MM.1S (cell line): ENCODE data around the gene SURF6.
"Not testable (repeated sequence)": the region's sequence is repeated elsewhere in the genome, so short reads cannot be mapped to it uniquely, and the experiment has no call there.

Experiments
- DNase-seq: peaks from one replicate; pipeline ENCODE4 v3.0.0-alpha.2; 2015
- H2AFZ ChIP-seq: fragments of 300-600 bp; sonication (generic); 2 replicates; pipeline ENCODE4 v1.6.0; 2016; ENCODE audit warnings: antibody characterized with exemption, low read length
- H3F3A ChIP-seq: fragments of 300-600 bp; sonication (generic); 2 replicates; pipeline ENCODE4 v1.6.1; 2016; ENCODE audit warnings: mild to moderate bottlenecking, antibody characterized with exemption, low read length, moderate library complexity, mixed read lengths; ENCODE audit not compliant: insufficient read depth
- H3K27ac ChIP-seq: fragments of 300-600 bp; sonication (generic); 2 replicates; pipeline ENCODE4 v1.5.1; 2016; ENCODE audit warnings: mild to moderate bottlenecking, low read length
- H3K27me3 ChIP-seq: fragments of 300-600 bp; sonication (generic); replicated peaks from 2 replicates; pipeline ENCODE4 v1.6.0; 2016; ENCODE audit warnings: low read length; ENCODE audit not compliant: insufficient read depth
- H3K36me3 ChIP-seq: fragments of 300-600 bp; sonication (generic); replicated peaks from 2 replicates; pipeline ENCODE4 v1.6.1; 2016; ENCODE audit warnings: mild to moderate bottlenecking, low read length, mixed read lengths; ENCODE audit not compliant: insufficient read depth
- H3K4me1 ChIP-seq: fragments of 300-600 bp; sonication (generic); 2 replicates; pipeline ENCODE4 v1.6.1; 2016; ENCODE audit warnings: low read length, mixed read lengths
- H3K4me2 ChIP-seq: fragments of 300-600 bp; sonication (generic); 2 replicates; pipeline ENCODE4 v1.6.0; 2016; ENCODE audit warnings: low read depth, low read length
- H3K4me3 ChIP-seq: fragments of 300-600 bp; sonication (generic); 2 replicates; pipeline ENCODE4 v1.5.1; 2016; ENCODE audit warnings: low read length, mixed read lengths
- H3K79me2 ChIP-seq: fragments of 300-600 bp; sonication (generic); 2 replicates; pipeline ENCODE4 v1.6.1; 2016; ENCODE audit warnings: mixed run types, low read length, mixed read lengths
- H3K9ac ChIP-seq: fragments of 300-600 bp; sonication (generic); 2 replicates; pipeline ENCODE4 v1.6.1; 2016; ENCODE audit warnings: low read length, mixed read lengths
- H3K9me2 ChIP-seq: fragments of 300-600 bp; sonication (generic); replicated peaks from 2 replicates; pipeline ENCODE4 v1.6.1; 2016; ENCODE audit warnings: mild to moderate bottlenecking, low read length, mixed read lengths; ENCODE audit not compliant: insufficient read depth
- H3K9me3 ChIP-seq: fragments of 300-600 bp; sonication (generic); replicated peaks from 2 replicates; pipeline ENCODE4 v1.6.1; 2016; ENCODE audit warnings: mild to moderate bottlenecking, low read length, mixed read lengths; ENCODE audit not compliant: insufficient read depth
- H4K20me1 ChIP-seq: fragments of 300-600 bp; sonication (generic); 2 replicates; pipeline ENCODE4 v1.6.1; 2016; ENCODE audit warnings: mild to moderate bottlenecking, low read length, moderate library complexity, mixed read lengths; ENCODE audit not compliant: insufficient read depth
- EZH2 ChIP-seq: fragments of 300-600 bp; sonication (generic); optimal IDR thresholded peaks from 2 replicates; pipeline ENCODE3; 2017; ENCODE audit warnings: low read depth, mild to moderate bottlenecking, antibody characterized with exemption, low read length, mixed read lengths
- EZH2phosphoT487 ChIP-seq: fragments of 300-600 bp; sonication (generic); IDR thresholded peaks from 2 replicates; pipeline ENCODE4 v1.6.1; 2018; ENCODE audit warnings: antibody characterized with exemption, low read length
- TF ChIP-seq, protein P1 (sequence below): fragments of 300-600 bp; sonication (generic); IDR thresholded peaks from 2 replicates; pipeline ENCODE4 v1.5.1; 2016; ENCODE audit warnings: antibody characterized with exemption, low read length, mixed read lengths

The SURF6 gene

GRCh38 chr9:133286523-133286922 is 49.5 kb downstream of the SURF6 start:
- TF ChIP-seq EZH2phosphoT487 (no peak), EZH2 (no peak)
- TF ChIP-seq, protein P1, sequence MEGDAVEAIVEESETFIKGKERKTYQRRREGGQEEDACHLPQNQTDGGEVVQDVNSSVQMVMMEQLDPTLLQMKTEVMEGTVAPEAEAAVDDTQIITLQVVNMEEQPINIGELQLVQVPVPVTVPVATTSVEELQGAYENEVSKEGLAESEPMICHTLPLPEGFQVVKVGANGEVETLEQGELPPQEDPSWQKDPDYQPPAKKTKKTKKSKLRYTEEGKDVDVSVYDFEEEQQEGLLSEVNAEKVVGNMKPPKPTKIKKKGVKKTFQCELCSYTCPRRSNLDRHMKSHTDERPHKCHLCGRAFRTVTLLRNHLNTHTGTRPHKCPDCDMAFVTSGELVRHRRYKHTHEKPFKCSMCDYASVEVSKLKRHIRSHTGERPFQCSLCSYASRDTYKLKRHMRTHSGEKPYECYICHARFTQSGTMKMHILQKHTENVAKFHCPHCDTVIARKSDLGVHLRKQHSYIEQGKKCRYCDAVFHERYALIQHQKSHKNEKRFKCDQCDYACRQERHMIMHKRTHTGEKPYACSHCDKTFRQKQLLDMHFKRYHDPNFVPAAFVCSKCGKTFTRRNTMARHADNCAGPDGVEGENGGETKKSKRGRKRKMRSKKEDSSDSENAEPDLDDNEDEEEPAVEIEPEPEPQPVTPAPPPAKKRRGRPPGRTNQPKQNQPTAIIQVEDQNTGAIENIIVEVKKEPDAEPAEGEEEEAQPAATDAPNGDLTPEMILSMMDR = no peak
- Histone ChIP-seq H3K27ac (no peak overlapping the region), H3K4me2 (no peak overlapping the region), H3F3A (no peaks in the 10 kb centered on the region), H3K27me3 (peaks cover 96% of the 10 kb centered on the region), H3K36me3 (no peaks in the 10 kb centered on the region), H4K20me1 (no peaks in the 10 kb centered on the region), H3K9me2 (no peaks in the 10 kb centered on the region), H3K79me2 (no peaks in the 10 kb centered on the region), H3K4me3 (no peak overlapping the region), H2AFZ (no peak overlapping the region), H3K9ac (no peak overlapping the region), H3K9me3 (no peaks in the 10 kb centered on the region; the same call in 1 of the 2 replicates), H3K4me1 (no peaks in the 10 kb centered on the region)
- no peak for DNase-seq

DNA sequence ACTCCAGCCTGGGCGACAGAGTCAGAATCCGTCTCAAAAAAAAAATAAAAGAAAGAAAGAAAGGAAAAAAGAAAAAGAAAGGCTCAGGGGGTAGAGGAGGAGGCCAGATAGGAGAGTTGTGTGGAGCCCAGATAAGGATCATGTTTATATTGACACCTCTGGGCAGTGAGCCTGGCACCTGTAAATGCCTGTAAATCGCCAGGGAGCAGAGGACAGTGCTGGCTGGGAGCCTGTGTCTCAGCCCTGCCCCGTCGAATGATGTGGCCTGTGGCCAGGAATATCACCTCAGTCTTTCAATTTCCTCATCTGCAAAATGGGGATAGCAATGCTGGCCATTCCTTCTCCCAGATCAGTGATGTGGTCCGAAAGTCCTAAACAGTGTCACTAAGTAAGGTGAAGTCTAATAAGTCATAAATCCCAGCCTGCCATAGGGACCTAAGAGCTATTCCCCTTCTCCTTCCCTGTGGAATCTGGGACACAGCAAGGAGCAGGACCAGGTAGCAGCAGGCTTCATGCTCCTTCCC is 50.7 kb downstream of the SURF6 start:
- no peaks in the 10 kb centered on the region; the same call in 1 of the 2 replicates for H3K9me3 ChIP-seq
- TF ChIP-seq EZH2phosphoT487 = no peak
- TF ChIP-seq, protein P1 = no peak
- no peak for TF ChIP-seq EZH2

GRCh38 chr9:133284362-133284761 is 51.6 kb downstream of the SURF6 start:
- H3K79me2 ChIP-seq = no peaks in the 10 kb centered on the region
- no peaks in the 10 kb centered on the region for H3K4me1 ChIP-seq
- no peak overlapping the region for H3K4me2 ChIP-seq
- H3F3A ChIP-seq = no peaks in the 10 kb centered on the region
- H3K9me2 ChIP-seq = no peaks in the 10 kb centered on the region
- H3K36me3 ChIP-seq = no peaks in the 10 kb centered on the region
- no peak overlapping the region for H3K9ac ChIP-seq
- H4K20me1 ChIP-seq = no peaks in the 10 kb centered on the region
- no peak overlapping the region for H2AFZ ChIP-seq
- H3K4me3 ChIP-seq = no peak overlapping the region
- no peaks in the 10 kb centered on the region for H3K9me3 ChIP-seq
- peaks cover 96% of the 10 kb centered on the region for H3K27me3 ChIP-seq
- H3K27ac ChIP-seq = no peak overlapping the region
- TF ChIP-seq EZH2phosphoT487 (no peak), EZH2 (no peak)
- TF ChIP-seq, protein P1 = no peak
- no peak for DNase-seq

More for the DNA sequence above, 50.7 kb downstream of the SURF6 start:
- no peak overlapping the region for H3K27ac ChIP-seq
- H4K20me1 ChIP-seq = no peaks in the 10 kb centered on the region
- no peak for DNase-seq
- H3K4me2 ChIP-seq = no peak overlapping the region
- H3K27me3 ChIP-seq = peaks cover 96% of the 10 kb centered on the region
- H2AFZ ChIP-seq = no peak overlapping the region
- no peaks in the 10 kb centered on the region for H3F3A ChIP-seq
- no peak overlapping the region for H3K4me3 ChIP-seq
- no peaks in the 10 kb centered on the region for H3K9me2 ChIP-seq
- H3K36me3 ChIP-seq = no peaks in the 10 kb centered on the region
- no peaks in the 10 kb centered on the region for H3K79me2 ChIP-seq
- H3K4me1 ChIP-seq = no peaks in the 10 kb centered on the region
- H3K9ac ChIP-seq = no peak overlapping the region

GRCh38 chr9:133283255-133284032 is 52.5 kb downstream of the SURF6 start:
- not testable (repeated sequence) for DNase-seq, H3K27ac ChIP-seq, H2AFZ ChIP-seq, H3K4me3 ChIP-seq, H3K4me1 ChIP-seq, H3K36me3 ChIP-seq, H3K9ac ChIP-seq, H3K4me2 ChIP-seq, H4K20me1 ChIP-seq, H3K79me2 ChIP-seq, H3K9me3 ChIP-seq, H3F3A ChIP-seq, H3K9me2 ChIP-seq
- H3K27me3 ChIP-seq = peaks cover 96% of the 10 kb centered on the region
